ENCODE measurements around the gene SMIM5.
"Not testable (repeated sequence)": the region's sequence is repeated elsewhere in the genome, so short reads cannot be mapped to it uniquely, and the experiment has no call there.

The SMIM5 gene

DNA sequence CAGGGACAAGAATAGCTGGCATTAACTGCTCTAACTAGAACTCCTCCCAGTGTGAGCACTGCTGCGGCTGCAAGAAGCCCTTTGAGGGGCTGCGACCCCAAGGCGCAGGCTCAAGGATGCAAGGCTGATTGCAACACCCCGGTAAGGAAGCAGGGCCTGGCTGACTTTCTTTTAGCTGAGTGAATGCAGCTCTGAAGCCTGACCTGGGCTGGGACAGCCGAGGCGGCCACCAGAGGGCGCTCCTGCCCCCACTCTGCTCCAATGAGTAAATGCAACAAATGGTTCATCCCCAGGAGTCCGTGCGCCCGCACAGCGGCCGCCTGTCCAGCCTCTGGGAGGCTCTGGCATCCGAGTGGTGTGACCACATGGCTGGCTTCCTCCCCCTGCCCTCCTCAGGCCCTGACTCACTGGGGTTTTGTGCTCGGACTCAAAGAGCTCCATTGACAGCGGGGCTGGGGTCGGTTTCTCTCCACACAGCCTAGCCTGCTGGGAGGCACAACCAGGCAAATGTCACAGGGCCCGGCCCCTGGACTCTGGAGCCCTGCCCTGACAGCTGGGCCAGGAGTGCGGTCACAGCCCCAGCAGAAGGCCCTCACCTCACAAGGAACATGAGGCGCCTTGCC is at the start of gene SMIM5:
TSS of gene SMIM5 (plus strand) at position 572 of the 623 bp plus-strand sequence. CDS start 6,768 bp downstream, outside the sequence.
- DNase-seq (ENCODE audit: insufficient read length, low spot score) (peak; percentile 98), FAIRE-seq (no peak)
- TF ChIP-seq POLR2A (IDR thresholded peaks at IDR 0.05; ENCODE audit: low read depth, low read length): no peak

DNA sequence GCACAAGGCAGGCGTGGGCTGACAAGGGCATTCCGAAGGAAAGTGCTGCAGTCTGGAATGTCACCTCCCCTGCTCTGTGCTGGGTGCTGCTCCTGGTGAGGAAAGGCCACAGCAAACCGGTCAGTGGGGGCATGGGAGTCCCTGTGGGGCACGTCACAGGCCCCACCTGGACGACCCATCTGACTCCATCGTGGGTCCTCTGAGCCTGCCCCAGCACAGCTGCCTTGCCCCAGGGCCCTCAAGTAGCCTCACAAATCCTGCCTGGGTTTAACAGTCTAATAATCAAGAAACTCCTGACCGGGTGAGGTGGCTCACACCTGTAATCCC is 48.4 kb upstream of the SMIM5 start:
- DNase-seq (ENCODE audit: insufficient read length, low spot score) (no peak), FAIRE-seq (no peak)
- TF ChIP-seq POLR2A (IDR thresholded peaks at IDR 0.05; ENCODE audit: low read depth, low read length): no peak

GRCh38 chr17:75587675-75588595 is 45.3 kb upstream of the SMIM5 start, which contains the start of gene MYO15B:
Gene MYO15B, plus strand, starts transcription at chr17:75587800. Its CDS starts 258 bp downstream, at chr17:75588058.
- FAIRE-seq: no peak
- TF ChIP-seq POLR2A (IDR thresholded peaks at IDR 0.05; ENCODE audit: low read depth, low read length): no peak
- no peak for DNase-seq (ENCODE audit: insufficient read length, low spot score)

GRCh38 chr17:75588596-75589011 is 44.6 kb upstream of the SMIM5 start:
- TF ChIP-seq POLR2A (IDR thresholded peaks at IDR 0.05; ENCODE audit: low read depth, low read length): no peak
- no peak for FAIRE-seq
- DNase-seq (ENCODE audit: insufficient read length, low spot score): no peak

DNA sequence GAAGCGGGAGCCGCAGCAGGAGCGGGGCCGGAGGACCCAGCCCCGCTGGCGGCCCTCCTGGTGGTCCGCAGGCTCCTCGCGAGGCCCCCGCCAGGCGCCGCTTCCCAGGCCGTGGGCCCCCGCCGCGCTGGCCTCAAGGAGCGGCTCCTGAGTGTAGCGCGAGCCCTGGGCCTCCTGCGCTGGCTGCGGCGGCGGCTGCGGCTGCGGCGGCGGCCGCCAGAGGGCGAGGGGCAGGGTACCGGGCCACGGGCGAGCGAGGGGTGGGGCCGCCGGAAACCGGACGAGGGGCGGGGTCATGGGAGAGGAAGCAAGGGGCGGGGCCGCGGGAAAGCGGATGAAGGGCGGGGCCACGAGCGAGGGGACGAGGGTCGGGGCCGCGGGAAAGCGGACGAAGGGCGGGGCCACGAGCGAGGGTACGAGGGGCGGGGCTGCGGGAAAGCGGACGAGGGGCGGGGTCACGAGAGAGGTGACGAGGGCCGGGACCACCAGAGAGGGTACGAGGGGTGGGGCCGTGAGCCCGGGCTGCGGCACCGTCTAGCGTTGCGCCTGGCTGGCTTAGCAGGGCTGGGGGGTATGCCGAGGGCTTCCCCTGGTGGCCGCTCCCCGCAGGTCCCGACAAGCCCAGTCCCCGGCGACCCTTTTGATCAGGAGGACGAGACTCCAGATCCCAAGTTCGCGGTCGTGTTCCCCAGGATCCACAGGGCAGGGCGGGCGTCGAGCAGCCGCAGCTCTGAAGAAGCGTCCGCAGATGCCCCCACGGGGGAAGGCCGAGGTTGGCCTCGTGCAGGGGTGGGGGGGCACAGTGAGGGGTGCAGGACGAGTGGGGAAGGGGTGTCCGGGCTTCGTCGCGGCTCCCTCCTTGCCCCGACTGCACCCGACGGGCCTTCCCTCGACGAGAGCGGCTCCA is 44.0 kb upstream of the SMIM5 start:
- TF ChIP-seq POLR2A (IDR thresholded peaks at IDR 0.05; ENCODE audit: low read depth, low read length): peak; percentile 24; the same call in 1 of the 2 replicates
- no peak for FAIRE-seq

GRCh38 chr17:75589919-75590303 is 43.3 kb upstream of the SMIM5 start:
- TF ChIP-seq POLR2A (IDR thresholded peaks at IDR 0.05; ENCODE audit: low read depth, low read length): no peak
- DNase-seq (ENCODE audit: insufficient read length, low spot score): no peak
- FAIRE-seq: no peak

More for the DNA sequence above, 44.0 kb upstream of the SMIM5 start:
- peak; percentile 100 for DNase-seq (ENCODE audit: insufficient read length, low spot score)

DNA sequence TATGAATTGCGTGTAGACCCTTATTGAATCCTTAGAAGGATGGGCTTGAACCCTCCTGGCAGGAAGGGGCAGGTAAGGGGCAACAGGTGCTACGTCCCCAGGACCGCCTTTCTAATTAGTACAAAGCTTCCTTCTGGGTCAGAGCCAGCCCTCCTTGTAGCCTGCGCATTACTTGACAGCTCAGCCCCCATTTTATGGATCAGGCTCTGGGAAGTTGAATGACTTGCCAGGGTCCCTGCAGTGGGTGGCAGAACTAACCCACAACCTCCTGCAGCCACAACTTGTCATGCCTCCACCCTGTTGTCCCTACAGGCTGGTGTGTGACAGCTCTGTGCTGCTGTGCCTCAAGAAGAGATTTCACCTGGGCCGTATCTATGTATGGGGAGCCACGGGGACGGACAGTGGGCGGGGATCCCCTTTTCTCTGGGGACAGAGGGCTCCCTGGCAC is 42.9 kb upstream of the SMIM5 start:
- no peak for TF ChIP-seq POLR2A (IDR thresholded peaks at IDR 0.05; ENCODE audit: low read depth, low read length)
- FAIRE-seq (no peak), DNase-seq (ENCODE audit: insufficient read length, low spot score) (no peak)

DNA sequence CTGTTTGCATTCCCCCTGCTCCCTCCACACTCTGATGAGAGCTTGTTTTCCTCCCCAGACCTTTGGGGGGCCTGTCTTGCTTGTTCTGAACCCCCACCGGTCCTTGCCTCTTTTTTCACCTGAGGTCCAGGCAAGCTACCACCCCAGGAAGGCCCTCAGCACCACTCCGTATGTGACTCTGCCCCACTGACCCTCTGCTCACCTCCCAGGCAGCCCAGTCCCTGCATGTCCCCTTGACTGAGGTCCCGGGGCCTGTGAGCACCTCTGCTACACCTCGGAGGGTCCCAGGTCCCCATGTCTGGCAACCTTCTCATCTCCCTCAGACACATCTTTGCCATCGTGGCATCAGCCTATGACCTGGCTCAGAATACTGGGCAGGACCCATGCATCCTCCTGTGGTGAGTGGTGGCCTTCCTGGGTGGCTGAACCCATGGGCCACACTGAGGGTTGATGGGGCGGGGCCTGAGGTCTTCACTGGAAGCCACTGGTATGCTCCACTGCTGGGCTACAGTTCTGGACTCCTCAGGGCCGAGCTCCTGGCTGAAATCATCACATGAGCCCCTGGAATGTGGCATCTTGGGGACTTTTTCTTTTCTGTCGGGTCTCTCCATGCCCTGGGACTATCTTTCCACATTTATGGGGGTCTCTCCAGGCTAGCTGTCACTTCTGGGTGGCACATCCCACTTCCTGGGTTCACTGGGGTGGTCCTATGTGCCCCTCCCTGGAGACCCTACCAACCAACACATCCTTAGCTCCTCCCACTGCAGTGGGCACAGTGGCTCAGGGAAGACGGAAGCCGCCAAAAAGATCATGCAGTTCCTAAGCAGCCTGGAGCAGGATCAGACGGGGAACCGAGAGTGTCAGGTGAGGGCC is 42.1 kb upstream of the SMIM5 start:
- FAIRE-seq: no peak
- no peak for TF ChIP-seq POLR2A (IDR thresholded peaks at IDR 0.05; ENCODE audit: low read depth, low read length)
- no peak for DNase-seq (ENCODE audit: insufficient read length, low spot score)

DNA sequence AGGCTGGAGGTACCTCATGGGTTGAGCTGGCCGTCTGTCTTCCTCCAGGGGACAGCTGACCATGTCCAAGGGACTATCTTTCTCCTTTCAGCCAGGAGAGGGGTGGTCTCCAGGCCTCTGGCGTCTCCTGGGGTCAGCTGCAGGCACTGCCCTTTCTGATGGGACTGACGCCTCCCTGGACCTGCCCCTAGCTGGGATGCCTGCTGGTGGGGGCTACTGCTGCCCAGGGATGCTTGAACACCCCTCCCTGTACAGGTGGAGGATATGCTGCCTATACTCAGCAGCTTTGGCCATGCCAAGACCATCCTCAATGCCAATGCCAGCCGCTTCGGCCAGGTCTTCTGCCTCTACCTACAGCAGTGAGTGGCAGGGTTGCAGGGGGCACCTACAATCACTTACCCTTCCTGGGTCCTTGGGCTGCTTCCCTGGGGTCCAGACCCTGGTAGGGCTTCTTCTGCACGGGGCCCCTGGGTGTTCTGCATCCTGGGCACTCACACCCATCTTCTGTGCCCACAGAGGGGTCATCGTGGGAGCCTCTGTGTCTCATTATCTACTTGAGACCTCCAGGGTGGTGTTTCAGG is 41.4 kb upstream of the SMIM5 start:
- TF ChIP-seq POLR2A (IDR thresholded peaks at IDR 0.05; ENCODE audit: low read depth, low read length): no peak
- DNase-seq (ENCODE audit: insufficient read length, low spot score) (no peak), FAIRE-seq (no peak)

DNA sequence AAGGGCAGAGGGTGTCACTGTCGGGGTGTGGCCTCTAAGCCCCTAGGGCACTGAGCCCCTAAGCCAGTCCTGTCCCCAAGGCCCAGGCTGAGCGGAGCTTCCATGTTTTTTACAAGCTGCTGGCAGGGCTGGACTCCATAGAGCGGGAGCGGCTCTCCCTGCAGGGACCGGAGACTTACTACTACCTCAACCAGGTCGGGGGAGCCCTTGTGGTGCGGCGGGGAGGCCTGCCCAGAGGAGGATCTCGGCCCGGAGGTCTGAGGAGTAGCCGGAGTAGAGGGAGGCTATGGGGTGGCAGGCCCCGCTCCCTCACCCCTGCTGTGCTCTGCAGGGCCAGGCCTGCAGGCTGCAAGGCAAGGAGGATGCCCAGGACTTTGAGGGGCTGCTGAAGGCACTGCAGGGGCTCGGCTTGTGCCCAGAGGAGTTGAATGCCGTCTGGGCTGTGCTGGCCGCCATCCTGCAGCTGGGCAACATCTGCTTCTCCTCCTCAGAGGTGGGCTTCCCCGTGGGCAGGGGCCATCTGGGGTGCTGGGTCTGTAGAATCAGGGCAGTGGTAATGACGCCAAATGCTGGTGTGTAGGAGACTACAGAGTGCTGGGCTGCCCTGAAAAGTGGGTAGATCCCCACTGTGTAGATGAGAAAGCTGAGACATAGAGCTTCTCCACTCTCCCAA is 40.8 kb upstream of the SMIM5 start:
- no peak for TF ChIP-seq POLR2A (IDR thresholded peaks at IDR 0.05; ENCODE audit: low read depth, low read length)
- no peak for DNase-seq (ENCODE audit: insufficient read length, low spot score)
- no peak for FAIRE-seq

DNA sequence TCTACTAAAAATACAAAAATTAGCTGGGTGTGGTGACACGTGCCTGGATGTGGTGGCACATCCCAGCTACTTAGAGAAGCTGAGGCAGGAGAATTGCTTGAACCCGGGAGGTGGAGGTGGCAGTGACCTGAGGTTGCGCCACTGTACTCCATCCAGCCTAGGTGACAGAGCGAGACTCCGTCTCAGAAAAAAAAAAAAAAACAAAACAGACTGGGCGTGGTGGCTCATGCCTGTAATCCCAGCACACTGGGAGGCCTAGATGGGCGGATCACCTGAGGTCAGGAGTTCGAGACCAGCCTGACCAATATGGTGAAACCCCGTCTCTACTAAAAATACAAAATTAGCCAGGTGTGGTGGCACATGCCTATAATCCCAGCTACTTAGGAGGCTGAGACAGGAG is 39.8 kb upstream of the SMIM5 start:
- not testable (repeated sequence) for FAIRE-seq; DNase-seq (ENCODE audit: insufficient read length, low spot score)

Data from H54 (cell line).